Measurements from ENCODE around the gene WNT5A. TPM values are rescaled to one million over a fixed set of nuclear protein-coding genes. Genes with fewer than 3 reads are reported as not detected.

Gene WNT5A
- total and polyA plus RNA-seq, 2 experiments from 2014 or later, result 18.4 to 113 TPM

- no peaks in the 10 kb centered on the region for H3K9me3 ChIP-seq (ENCODE audit: low read depth)
- no peak overlapping the region for H3K27ac ChIP-seq
- H3K4me3 ChIP-seq, result peak overlapping the region; percentile 70
- TF ChIP-seq, protein P1, sequence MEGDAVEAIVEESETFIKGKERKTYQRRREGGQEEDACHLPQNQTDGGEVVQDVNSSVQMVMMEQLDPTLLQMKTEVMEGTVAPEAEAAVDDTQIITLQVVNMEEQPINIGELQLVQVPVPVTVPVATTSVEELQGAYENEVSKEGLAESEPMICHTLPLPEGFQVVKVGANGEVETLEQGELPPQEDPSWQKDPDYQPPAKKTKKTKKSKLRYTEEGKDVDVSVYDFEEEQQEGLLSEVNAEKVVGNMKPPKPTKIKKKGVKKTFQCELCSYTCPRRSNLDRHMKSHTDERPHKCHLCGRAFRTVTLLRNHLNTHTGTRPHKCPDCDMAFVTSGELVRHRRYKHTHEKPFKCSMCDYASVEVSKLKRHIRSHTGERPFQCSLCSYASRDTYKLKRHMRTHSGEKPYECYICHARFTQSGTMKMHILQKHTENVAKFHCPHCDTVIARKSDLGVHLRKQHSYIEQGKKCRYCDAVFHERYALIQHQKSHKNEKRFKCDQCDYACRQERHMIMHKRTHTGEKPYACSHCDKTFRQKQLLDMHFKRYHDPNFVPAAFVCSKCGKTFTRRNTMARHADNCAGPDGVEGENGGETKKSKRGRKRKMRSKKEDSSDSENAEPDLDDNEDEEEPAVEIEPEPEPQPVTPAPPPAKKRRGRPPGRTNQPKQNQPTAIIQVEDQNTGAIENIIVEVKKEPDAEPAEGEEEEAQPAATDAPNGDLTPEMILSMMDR (IDR thresholded peaks at IDR 0.05; ENCODE audit: low read depth, low read length), result peak; percentile 25
- peaks cover 26% of the 10 kb centered on the region for H3K4me1 ChIP-seq (ENCODE audit: low read depth)
- DNase-seq (ENCODE audit: low read depth in 1 of 2, low spot score in 1 of 2), result peak; percentile 40 to 45
- H3K36me3 ChIP-seq, result peaks cover 26% of the 10 kb centered on the region
- no peaks in the 10 kb centered on the region for H3K27me3 ChIP-seq
Measured at GRCh38 chr3:55481744-55482495, 5.2 kb downstream of the WNT5A start.

DNA sequence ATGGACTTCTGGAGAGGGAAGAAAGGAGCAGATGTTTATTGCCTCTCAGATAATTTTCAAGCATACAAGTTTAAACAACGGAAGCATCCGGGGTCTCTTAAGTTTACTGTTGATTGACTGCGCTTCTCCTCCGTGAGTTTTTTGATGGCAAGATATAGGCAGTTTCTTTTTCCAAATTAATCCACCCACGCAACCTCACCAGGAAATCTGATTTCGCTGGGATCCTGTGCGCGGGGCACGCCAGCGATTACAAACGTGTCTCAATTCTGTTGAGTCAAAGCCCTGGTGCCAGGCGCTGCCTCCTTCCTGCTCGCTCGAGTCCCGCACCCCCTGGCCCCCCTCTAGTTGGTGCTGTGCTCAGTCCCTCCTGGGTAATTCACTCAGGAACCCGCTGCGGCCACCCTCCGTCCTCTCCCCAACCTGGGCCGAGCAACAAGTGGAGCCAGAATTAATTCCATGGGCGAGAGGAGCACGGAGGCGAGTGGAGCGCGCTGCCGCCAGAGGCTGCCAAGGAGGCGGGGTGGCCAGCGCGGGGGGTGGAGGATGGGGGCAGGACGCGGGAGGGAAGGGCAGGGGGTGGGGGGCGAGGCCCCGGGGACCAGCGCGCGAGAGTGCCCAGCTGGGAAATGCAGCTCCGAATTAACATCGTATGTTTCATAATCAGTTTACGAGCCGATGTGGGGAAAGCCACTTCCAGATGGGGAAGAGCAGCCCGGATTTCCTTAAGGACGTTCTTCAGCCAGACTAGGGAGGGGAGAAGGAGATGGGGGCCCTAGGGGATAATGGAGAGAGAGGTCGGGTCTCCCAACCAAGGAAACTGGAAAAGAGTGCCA is 6.0 kb downstream of the WNT5A start:
- H3K27ac ChIP-seq, result no peak overlapping the region
- peaks cover 31% of the 10 kb centered on the region for H3K36me3 ChIP-seq
- peaks cover 26% of the 10 kb centered on the region for H3K4me1 ChIP-seq (ENCODE audit: low read depth)
- TF ChIP-seq, protein P1 (IDR thresholded peaks at IDR 0.05; ENCODE audit: low read depth, low read length), result no peak
- peak; percentile 28 to 53 for DNase-seq (ENCODE audit: low read depth in 1 of 2, low spot score in 1 of 2)
- H3K27me3 ChIP-seq, result no peaks in the 10 kb centered on the region
- no peaks in the 10 kb centered on the region for H3K9me3 ChIP-seq (ENCODE audit: low read depth)
- peak overlapping the region; percentile 70 for H3K4me3 ChIP-seq

GRCh38 chr3:55477306-55478303 is 9.5 kb downstream of the WNT5A start:
- H3K9me3 ChIP-seq (ENCODE audit: low read depth), result no peaks in the 10 kb centered on the region
- no peak for DNase-seq (ENCODE audit: low read depth in 1 of 2, low spot score in 1 of 2)
- H3K36me3 ChIP-seq, result peaks cover 37% of the 10 kb centered on the region
- no peak overlapping the region for H3K4me3 ChIP-seq
- H3K27me3 ChIP-seq, result no peaks in the 10 kb centered on the region
- H3K27ac ChIP-seq, result no peak overlapping the region
- TF ChIP-seq, protein P1 (IDR thresholded peaks at IDR 0.05; ENCODE audit: low read depth, low read length), result no peak
- H3K4me1 ChIP-seq (ENCODE audit: low read depth), result peaks cover 29% of the 10 kb centered on the region

- TF ChIP-seq, protein P1 (IDR thresholded peaks at IDR 0.05; ENCODE audit: low read depth, low read length), result no peak
- peaks cover 37% of the 10 kb centered on the region for H3K36me3 ChIP-seq
- DNase-seq (ENCODE audit: low read depth in 1 of 2, low spot score in 1 of 2), result peak in 1 of 2 donors; percentile 84
- no peaks in the 10 kb centered on the region for H3K27me3 ChIP-seq
- peak overlapping the region; percentile 57 for H3K27ac ChIP-seq
- peaks cover 25% of the 10 kb centered on the region for H3K4me1 ChIP-seq (ENCODE audit: low read depth)
- H3K9me3 ChIP-seq (ENCODE audit: low read depth), result no peaks in the 10 kb centered on the region
- no peak overlapping the region for H3K4me3 ChIP-seq
Measured at GRCh38 chr3:55476515-55476914, 10.6 kb downstream of the WNT5A start.

GRCh38 chr3:55474213-55474632 is 12.9 kb downstream of the WNT5A start:
- Histone ChIP-seq H3K4me1 (ENCODE audit: low read depth) (peaks cover 14% of the 10 kb centered on the region), H3K27ac (no peak overlapping the region), H3K9me3 (ENCODE audit: low read depth) (no peaks in the 10 kb centered on the region), H3K36me3 (peaks cover 50% of the 10 kb centered on the region), H3K27me3 (no peaks in the 10 kb centered on the region), H3K4me3 (no peak overlapping the region)
- TF ChIP-seq, protein P1 (IDR thresholded peaks at IDR 0.05; ENCODE audit: low read depth, low read length), result no peak
- no peak for DNase-seq (ENCODE audit: low read depth in 1 of 2, low spot score in 1 of 2)

Data from cardiac muscle cell (in vitro differentiated cells and primary cell).